Measurements from ENCODE around the gene FOXC1.

FOXC1 gene

GRCh38 chr6:1624851-1625781, 15.4 kb downstream of the FOXC1 start:
- DNase-seq = no peak

DNA sequence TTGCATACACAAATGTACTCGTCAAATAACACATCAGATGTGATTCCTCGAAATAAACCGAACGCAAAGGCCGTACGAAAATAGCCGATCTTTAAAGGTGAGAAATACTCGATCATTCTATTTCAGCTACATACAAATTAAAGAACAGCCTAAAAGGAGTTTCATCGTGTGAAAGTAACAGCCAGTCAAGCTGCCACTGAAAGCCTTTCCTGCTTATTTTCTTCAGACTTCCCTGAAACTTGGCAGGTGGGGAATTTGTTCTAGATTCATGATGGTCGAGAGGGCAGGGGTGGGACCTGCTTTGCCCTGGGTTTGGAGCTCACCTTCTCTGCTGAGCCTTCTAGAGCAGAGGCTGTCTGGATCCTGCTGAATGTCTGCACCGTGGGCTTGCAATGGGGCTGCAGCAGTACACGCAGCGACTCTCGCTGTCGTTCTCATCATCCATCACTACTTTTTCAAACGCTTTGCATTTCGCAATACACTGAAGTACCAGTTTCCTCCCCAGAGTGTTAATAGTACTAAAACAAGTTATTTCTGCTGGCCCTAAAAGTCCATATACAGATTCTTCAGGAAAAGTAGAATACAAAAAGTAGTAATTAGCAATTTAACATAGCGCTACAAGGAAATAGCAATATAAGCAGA, 16.2 kb downstream of the FOXC1 start:
- no peak for DNase-seq

- no peak for DNase-seq
These were observed 16.8 kb downstream of the FOXC1 start for GRCh38 chr6:1626481-1626880.

GRCh38 chr6:1627827-1628560, 18.3 kb downstream of the FOXC1 start:
- DNase-seq = no peak

DNA sequence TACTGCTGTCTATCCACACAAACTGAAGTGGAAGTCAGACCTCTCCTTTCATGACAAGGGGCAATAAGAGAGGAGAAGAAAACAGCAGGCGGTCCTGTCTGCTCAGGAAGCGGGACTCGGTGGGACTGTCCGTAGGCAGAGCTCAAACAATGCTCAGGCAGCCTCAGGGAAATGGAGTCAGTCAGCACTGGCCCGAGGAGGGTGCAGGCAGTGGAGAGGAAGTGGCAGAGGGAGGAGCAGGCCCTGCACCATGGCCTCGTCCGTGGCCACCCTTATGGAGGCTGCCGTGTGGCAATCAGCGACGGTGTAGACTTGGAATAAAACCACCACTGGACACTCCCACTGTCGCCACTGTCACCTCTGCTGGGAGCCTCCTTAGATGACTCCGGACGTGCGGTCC, 19.6 kb downstream of the FOXC1 start:
- DNase-seq = no peak

DNA sequence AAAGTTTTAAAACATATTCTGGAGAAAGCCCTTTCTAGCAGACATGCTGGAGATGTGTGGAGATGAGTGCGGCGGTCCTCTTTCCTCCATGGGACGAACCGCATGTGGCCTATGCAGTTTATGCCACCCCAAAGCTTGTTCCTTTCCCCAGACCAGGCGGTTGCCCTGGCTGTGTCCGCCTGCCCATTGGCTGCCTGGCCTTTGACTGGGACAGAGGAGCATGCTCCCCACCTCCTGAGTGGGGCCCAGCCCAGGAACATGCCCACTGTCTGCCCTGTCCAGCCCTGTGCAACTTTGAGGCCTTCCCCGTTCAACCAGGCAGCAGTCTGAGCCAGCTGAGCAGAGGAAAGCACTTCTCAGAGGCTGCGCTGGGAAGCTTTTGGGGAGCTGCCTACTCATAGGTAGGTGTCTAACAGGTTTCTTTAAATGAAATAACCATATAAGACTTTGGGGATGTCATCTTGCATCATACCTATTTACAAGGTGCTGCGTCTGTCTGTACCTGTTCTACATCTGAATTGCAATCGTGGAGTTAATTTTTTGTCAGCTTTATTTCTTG, 20.6 kb downstream of the FOXC1 start:
- no peak for DNase-seq

DNA sequence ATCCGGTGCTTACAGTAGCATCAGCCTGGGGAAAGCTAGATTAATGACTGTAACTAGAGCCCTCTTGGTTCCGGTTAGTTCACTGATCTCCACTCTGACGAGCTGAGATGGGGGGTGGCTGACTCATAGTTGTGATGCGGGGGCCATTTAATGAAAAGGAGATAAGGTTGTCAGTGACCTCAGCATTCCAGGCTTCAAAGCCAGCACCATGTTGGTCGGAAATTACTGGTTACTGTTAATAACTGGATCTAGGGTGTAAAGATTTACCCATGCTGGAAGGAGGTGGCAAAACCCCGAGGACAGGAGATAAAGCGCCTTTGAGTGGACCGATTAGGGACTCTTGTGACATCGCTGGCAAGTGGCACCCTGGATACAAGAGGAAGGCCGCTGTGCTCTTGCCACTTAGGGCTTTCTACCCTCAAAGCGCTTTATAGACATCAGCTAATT, 21.1 kb downstream of the FOXC1 start:
- DNase-seq = no peak

DNA sequence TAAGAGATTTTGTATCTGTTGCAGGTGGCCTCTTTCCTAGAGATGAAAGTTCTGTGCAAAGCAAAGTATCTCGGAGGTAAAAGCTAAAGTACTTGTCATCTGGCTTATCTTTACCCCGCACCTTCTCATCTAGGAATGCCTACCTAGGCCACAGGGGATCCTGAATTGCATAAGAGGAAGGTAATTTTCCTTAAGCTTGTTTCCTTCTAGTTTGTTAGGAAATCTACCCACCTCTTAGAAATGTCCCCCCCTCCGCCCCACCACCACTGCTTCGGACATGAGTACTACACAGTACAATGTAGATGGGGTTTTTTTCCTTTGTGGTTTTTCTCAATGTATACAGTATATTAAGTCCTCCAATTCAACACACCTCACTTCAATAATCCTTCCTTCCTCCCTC, 21.5 kb downstream of the FOXC1 start:
- DNase-seq = no peak

- DNase-seq = no peak
These were observed 23.8 kb downstream of the FOXC1 start for GRCh38 chr6:1633366-1634021.

DNA sequence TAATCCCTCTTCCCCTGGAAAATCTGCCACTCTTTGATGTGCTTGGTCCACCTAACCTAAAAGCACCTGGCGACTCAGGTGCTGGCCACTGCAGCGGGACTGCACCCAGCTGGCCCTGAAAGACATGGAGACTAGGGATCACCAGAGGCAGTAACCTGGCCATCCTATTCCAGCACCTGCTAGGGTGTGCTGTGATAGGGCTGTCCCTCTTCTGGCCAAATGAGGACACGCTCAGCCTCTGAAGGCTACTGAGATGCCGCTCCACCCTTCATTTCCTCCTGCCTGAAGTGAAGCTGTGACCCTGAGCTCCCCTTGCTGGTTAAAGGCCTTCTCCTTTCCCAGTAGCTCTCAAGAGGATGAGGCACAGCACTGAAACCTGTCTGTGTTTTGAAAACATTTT, 24.4 kb downstream of the FOXC1 start:
- no peak for DNase-seq

GRCh38 chr6:1635305-1636010, 25.7 kb downstream of the FOXC1 start:
- DNase-seq = no peak

GRCh38 chr6:1636272-1636825, 26.6 kb downstream of the FOXC1 start:
- no peak for DNase-seq

- DNase-seq = no peak
These were observed 27.5 kb downstream of the FOXC1 start for GRCh38 chr6:1636971-1637871.

DNA sequence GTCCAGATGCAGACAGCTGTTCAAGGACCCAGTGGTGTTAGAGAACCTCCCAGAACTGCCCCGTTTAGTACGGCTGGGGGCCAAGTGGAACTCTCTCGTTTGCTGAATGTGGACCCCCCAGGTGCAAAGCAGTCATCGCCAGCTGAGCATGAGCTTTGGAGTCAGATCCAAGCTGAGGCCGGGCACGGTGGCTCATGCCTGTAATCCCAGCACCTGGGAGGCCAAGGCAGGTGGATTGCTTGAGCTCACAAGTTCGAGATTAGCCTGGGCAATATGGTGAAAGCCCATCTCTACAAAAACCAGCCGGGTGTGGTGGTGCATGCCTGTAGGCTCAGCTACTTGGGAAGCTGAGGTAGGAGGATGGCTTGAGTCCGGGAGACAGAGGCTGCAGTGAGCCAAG, 29.7 kb downstream of the FOXC1 start:
- no peak for DNase-seq

GRCh38 chr6:1640476-1640875, 30.8 kb downstream of the FOXC1 start:
- DNase-seq = no peak

GRCh38 chr6:1641343-1641885, 31.7 kb downstream of the FOXC1 start:
- DNase-seq = no peak

DNA sequence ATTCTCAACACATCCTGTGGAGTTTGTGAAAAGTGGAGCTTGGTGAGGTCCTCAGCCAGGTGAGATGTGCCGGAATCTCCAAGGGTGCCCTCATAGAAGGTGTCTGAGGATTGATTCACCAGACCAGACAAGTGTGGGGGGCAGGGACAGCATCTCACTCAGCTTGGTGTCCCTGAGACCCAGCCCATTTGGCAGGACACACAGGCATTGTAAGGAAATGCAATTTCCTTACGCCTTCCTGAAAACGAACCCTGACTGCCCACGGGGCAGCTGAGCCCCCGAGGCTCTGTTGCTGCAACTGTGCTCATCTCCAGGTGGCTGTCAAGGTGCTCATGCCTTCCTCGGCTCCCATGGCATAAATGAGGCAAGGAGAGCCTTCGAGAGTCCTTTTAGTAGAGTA, 33.4 kb downstream of the FOXC1 start:
- no peak for DNase-seq

DNA sequence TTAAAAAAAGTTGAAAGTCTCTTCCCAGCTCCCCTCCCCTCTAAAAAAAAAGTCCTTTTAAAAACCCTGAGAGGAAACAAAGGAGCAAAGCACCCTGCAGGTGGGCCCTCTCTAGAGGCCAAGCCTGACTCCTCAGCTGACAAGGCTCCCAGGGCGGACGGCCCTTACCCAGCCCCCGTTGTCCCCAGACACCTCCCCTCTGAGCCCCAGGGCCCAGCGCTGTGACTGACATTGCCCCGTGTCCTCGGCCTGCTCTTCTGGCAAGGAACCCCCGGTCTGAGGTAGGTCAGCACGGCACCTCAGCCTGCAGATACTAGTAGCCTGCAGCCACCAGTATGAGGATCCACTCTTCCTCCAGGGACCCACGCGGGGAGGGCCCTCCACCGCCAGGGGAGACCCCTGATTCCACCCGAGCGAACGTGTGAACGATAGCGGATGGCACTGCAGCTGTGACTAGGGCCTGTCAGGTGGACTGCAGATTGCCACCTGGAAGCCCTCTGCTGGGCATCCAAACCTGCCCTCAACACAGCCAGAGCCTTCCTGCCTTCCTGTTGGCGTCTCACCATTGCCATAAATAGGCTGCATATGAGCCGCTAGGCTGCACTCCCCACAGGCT, 34.2 kb downstream of the FOXC1 start:
- DNase-seq = no peak

DNA sequence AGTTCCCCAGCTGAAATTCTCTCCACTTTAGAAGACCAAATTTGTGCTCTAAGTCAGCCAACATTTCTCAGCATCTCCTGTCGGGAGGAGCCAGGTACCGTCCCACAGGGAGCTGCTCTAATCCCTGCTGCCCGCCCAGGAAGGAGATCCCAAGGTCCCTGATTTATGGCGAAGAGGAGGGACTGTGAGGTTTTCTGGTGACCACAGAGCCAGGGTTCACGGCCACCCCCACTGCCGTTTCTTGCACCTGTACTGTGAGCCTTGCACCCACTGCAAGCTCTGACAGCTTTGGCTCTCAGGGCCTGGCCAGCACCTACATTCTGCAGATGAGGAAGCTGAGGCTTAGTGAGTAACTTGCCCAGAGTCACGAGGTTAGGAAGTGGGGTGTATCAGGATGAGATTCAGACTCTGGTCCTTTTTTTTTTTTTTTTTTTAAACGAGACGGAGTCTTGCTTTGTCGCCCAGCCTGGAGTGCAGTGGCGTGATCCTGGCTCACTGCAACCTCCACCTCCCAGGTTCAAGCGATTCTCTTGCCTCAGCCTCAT, 34.9 kb downstream of the FOXC1 start:
- no peak for DNase-seq

Data from CD4-positive, alpha-beta T cell treated with Interferon alpha-2 for 1 hour (primary cell).